K562 (cell line): ENCODE data around the gene CDC45. TPM values are rescaled to one million over a fixed set of nuclear protein-coding genes. Genes with fewer than 3 reads are reported as not detected.

Source experiments
- ATAC-seq: fragments of 200-7000 bp; cut with Tn5 transposase; 3 replicates; pipeline ENCODE4 v1.9.1; 2020; ENCODE audit warnings: moderate library complexity
- BruUV-seq: library from RNA; stranded (reverse); fragments of 400-500 nt; replicated peaks from 2 replicates; lab custom pipeline; 2021; lab: Mats Ljungman, UMichigan
- CTCF ChIA-PET: fragments of 300-600 bp; formaldehyde crosslinking; extraction: SDS; loops from one replicate; lab custom pipeline; 2021; ENCODE audit warnings: low intra/inter-chr PET ratio; lab: Yijun Ruan, JAX
- POLR2A ChIA-PET: fragments of 300-600, 350-650 bp; sonication (Branson Sonifier 250); formaldehyde crosslinking; extraction: SDS; loops from one replicate; lab custom pipeline; 2021; ENCODE audit warnings: antibody characterized with exemption, inconsistent platforms; lab: Yijun Ruan, JAX
- DNase-seq, 4 experiments: peaks; one replicate each; pipeline versions ENCODE4 v3.0.0 to v3.0.0-alpha.2; 2011 to 2018; ENCODE audit warnings: low spot score in 3 of 4, mixed read lengths in 3 of 4; ENCODE audit errors: extremely low read depth in 1 of 4
- FAIRE-seq: peaks from 2 replicates; lab custom pipeline; 2011; peaks lifted over from hg19 to GRCh38; lab: Jason Lieb, UNC
- H2AFZ ChIP-seq: 2 replicates; pipeline ENCODE4 v1.6.0; 2011; ENCODE audit warnings: low read depth, low read length, control low read depth, inconsistent platforms
- H3K27ac ChIP-seq: fragments of 200-600 bp; 3 replicates; pipeline ENCODE4 v1.8.0; 2011; ENCODE audit warnings: low read depth, mild to moderate bottlenecking, control low read depth, inconsistent platforms, low read length, moderate library complexity, mixed read lengths; ENCODE audit errors: extremely low read depth
- H3K27me3 ChIP-seq, 2 experiments: fragments of 300-600 bp in 1 of 2; 2 replicates in 1 of 2; 3 replicates in 1 of 2; pipeline versions ENCODE4 v1.6.0 to v1.8.0; 2011; ENCODE audit warnings: inconsistent platforms in 2 of 2, low read length in 2 of 2, mild to moderate bottlenecking in 1 of 2, mixed read lengths in 1 of 2, moderate library complexity in 1 of 2; ENCODE audit not compliant: control insufficient read depth in 2 of 2, insufficient read depth in 2 of 2
- H3K36me3 ChIP-seq: fragments of 300-600 bp; 3 replicates; pipeline ENCODE4 v1.8.0; 2011; ENCODE audit warnings: mild to moderate bottlenecking, low read length, inconsistent platforms; ENCODE audit not compliant: control insufficient read depth, insufficient read depth
- H3K4me1 ChIP-seq, 2 experiments: fragments of 200-600 bp in 1 of 2; replicated peaks in 1 of 2; 2 replicates in 1 of 2; 3 replicates in 1 of 2; pipeline versions ENCODE4 v1.5.1 to v1.8.0; 2011; ENCODE audit warnings: inconsistent platforms in 2 of 2, low read length in 2 of 2, mild to moderate bottlenecking in 1 of 2, mixed read lengths in 1 of 2, moderate library complexity in 1 of 2; ENCODE audit not compliant: control insufficient read depth in 2 of 2, insufficient read depth in 2 of 2
- H3K4me2 ChIP-seq: 2 replicates; pipeline ENCODE4 v1.6.1; 2011; ENCODE audit warnings: low read length, control low read depth, inconsistent platforms, mixed read lengths; ENCODE audit not compliant: insufficient read depth
- H3K4me3 ChIP-seq: fragments of 200-600 bp; sonication (generic), shearing (Covaris generic); 2 replicates; pipeline ENCODE4 v1.5.1; 2016; ENCODE audit warnings: control low read depth, inconsistent platforms
- H3K79me2 ChIP-seq: fragments of 200-600 bp; 3 replicates; pipeline ENCODE4 v1.8.0; 2011; ENCODE audit warnings: low read length, inconsistent platforms; ENCODE audit not compliant: control insufficient read depth, insufficient read depth
- H3K9ac ChIP-seq, 2 experiments: 2 replicates each; pipeline versions ENCODE4 v1.6.0 to v1.6.1; 2011; ENCODE audit warnings: low read depth in 2 of 2, low read length in 2 of 2, control low read depth in 1 of 2, inconsistent platforms in 1 of 2, mild to moderate bottlenecking in 1 of 2, mixed read lengths in 1 of 2; ENCODE audit not compliant: insufficient read depth in 1 of 2
- H3K9me1 ChIP-seq: one replicate; pipeline ENCODE4 v1.6.0; 2011; ENCODE audit warnings: inconsistent platforms, mild to moderate bottlenecking, low read length, moderate library complexity; ENCODE audit not compliant: control insufficient read depth, insufficient read depth
- H3K9me3 ChIP-seq: replicated peaks from 2 replicates; pipeline ENCODE4 v1.5.1; 2011; ENCODE audit warnings: low read depth, low read length, inconsistent platforms; ENCODE audit not compliant: control insufficient read depth, insufficient read depth
- H4K20me1 ChIP-seq: replicated peaks from 2 replicates; pipeline ENCODE4 v1.6.1; 2011; ENCODE audit warnings: low read length, inconsistent platforms, mixed read lengths; ENCODE audit not compliant: control insufficient read depth, insufficient read depth
- CEBPG ChIP-seq, 3 experiments: fragments of 200-800 bp in 1 of 3; sonication (Bioruptor generic) in 1 of 3; sonication (generic) in 1 of 3; formaldehyde crosslinking in 1 of 3; IDR thresholded peaks in 2 of 3; conservative IDR thresholded peaks in 1 of 3; 2 replicates each; pipeline versions ENCODE4 v1.6.1 to v1.8.0; 2016 to 2022; ENCODE audit warnings: missing compliant biosample characterization in 2 of 3, missing genetic modification characterization in 2 of 3, mild to moderate bottlenecking in 1 of 3, missing genetic modification reagents in 1 of 3
- FIP1L1 ChIP-seq: fragments of 200-400 bp; formaldehyde crosslinking; IDR thresholded peaks from 2 replicates; pipeline ENCODE4 v1.6.1; 2018; ENCODE audit warnings: mild to moderate bottlenecking, low read depth, low read length; ENCODE audit not compliant: poor library complexity, severe bottlenecking
- HMGXB4 ChIP-seq: sonication (generic); formaldehyde crosslinking; IDR thresholded peaks from 2 replicates; pipeline ENCODE4 v1.8.1; 2023; ENCODE audit warnings: mild to moderate bottlenecking, missing genetic modification reagents
- ILK ChIP-seq: fragments of 450-650 bp; IDR thresholded peaks from 2 replicates; pipeline ENCODE4 v1.6.1; 2016; ENCODE audit warnings: missing genetic modification characterization, low read depth, mild to moderate bottlenecking, missing compliant biosample characterization, moderate library complexity, borderline replicate concordance
- MAFG ChIP-seq: fragments of 450-650 bp; conservative IDR thresholded peaks from 2 replicates; pipeline ENCODE4 v1.6.1; 2016; ENCODE audit warnings: missing genetic modification characterization, missing compliant biosample characterization
- PPARD ChIP-seq: fragments of 250-450 bp; sonication (Bioruptor Pico); IDR thresholded peaks from 2 replicates; pipeline ENCODE4 v1.8.0; 2022; ENCODE audit warnings: inconsistent platforms, mild to moderate bottlenecking, moderate library complexity
- RBFOX2 ChIP-seq: fragments of 200-400 bp; formaldehyde crosslinking; IDR thresholded peaks from 2 replicates; pipeline ENCODE4 v1.6.1; 2017; ENCODE audit warnings: low read depth, mild to moderate bottlenecking, low read length, moderate library complexity
- SFPQ ChIP-seq: fragments of 200-400 bp; formaldehyde crosslinking; IDR thresholded peaks from 2 replicates; pipeline ENCODE4 v1.6.1; 2017; ENCODE audit warnings: mild to moderate bottlenecking, low read depth, low read length, moderate library complexity
- TAF7 ChIP-seq: fragments of 450-650 bp; IDR thresholded peaks from 2 replicates; pipeline ENCODE4 v1.6.1; 2016; ENCODE audit warnings: missing genetic modification characterization, missing compliant biosample characterization
- WGBS: fragments of 100-300 bp; shearing (Covaris generic); methylation state at CpG from one replicate; pipeline ENCODE4 v1.1.6; 2016; ENCODE audit warnings: low coverage, mixed read lengths; ENCODE audit not compliant: insufficient coverage; ENCODE audit errors: missing lambda C conversion rate; 5-methylcytosine and 5-hydroxymethylcytosine counted together
- in situ Hi-C: fragments of 300-500 bp; cut with MboI; formaldehyde crosslinking; loops from 4 replicates; pipeline ENCODE4 v1.15.0; 2018; ENCODE audit warnings: inconsistent platforms, mixed read lengths
- intact Hi-C: fragments of 100-400 bp; cut with micrococcal nuclease; formaldehyde crosslinking; loops from 2 replicates; pipeline ENCODE4 v1.14.2; 2022
- polyA plus RNA-seq, 8 experiments: library from polyadenylated mRNA; depleted of rRNA in 4 of 8; stranded (reverse) in 5 of 8; unstranded in 3 of 8; fragments of >200 nt; fragmentation: Nextera tagmentation in 2 of 8; fragmentation: Illumina TruSeq in 1 of 8; extraction: Ambion mirVana in 2 of 8; extraction: Trizol in 1 of 8; gene quantifications; 2 replicates each; pipeline versions ENCODE4 v1.2.1 to v1.2.3, GENCODE V29; 2011 to 2014; ENCODE audit warnings: inconsistent platforms in 1 of 8, missing spikeins in 1 of 8
- total RNA-seq, 7 experiments: library from RNA; depleted of rRNA in 6 of 7; stranded (reverse); fragments of >200 nt in 6 of 7; fragmentation: Illumina TruSeq in 2 of 7; extraction: Trizol in 2 of 7; gene quantifications; 2 replicates each; pipeline versions ENCODE4 v1.2.1 to v1.2.3, GENCODE V29; 2011 to 2021; ENCODE audit warnings: low replicate concordance in 1 of 7
- TF ChIP-seq, protein P1 (sequence below): fragments of 450-650 bp; IDR thresholded peaks from 2 replicates; pipeline ENCODE4 v1.6.1; 2016; ENCODE audit warnings: missing biosample characterization, missing genetic modification characterization
- TF ChIP-seq, protein P2 (sequence below): fragments of 450-650 bp; IDR thresholded peaks from 2 replicates; pipeline ENCODE4 v1.7.1; 2018; ENCODE audit warnings: mild to moderate bottlenecking, low read depth; ENCODE audit not compliant: partially characterized antibody

CDC45 gene
- total and polyA plus RNA-seq, 9 of the 15 experiments (the other 6 are each of a cell fraction or from before 2014, with no cell fraction given) = 251 to 580 (median 410) TPM

- ATAC-seq = no peak
- H4K20me1 ChIP-seq = peaks cover under 1% of the 10 kb centered on the region
- in situ Hi-C loops = no loop called here
- intact Hi-C loops = no loop called here
- H3K9ac ChIP-seq = no peak overlapping the region
- 95% methylated on average over 8 of the region's 8 CpGs for WGBS
- BruUV-seq = no TSS peak
- no peak overlapping the region for H2AFZ ChIP-seq
- H3K4me1 ChIP-seq = peaks cover 7 to 8% of the 10 kb centered on the region in 2 experiments
- CTCF ChIA-PET = interaction anchor here (1.1 kb wide), 1 partner anchor 94 kb away, joined by 7 read pairs; no protein-coding TSS in a partner anchor
- POLR2A ChIA-PET = interaction anchor here (0.8 to 3.9 kb wide), 7 partner anchors 10 to 28 kb away, joined by 3 to 23 read pairs (median 5); no protein-coding TSS in a partner anchor
- no peak overlapping the region for H3K4me2 ChIP-seq
- no peaks in the 10 kb centered on the region for H3K27me3 ChIP-seq
- H3K9me1 ChIP-seq = no peaks in the 10 kb centered on the region
- peak in 1 of 4 experiments; percentile 38 for DNase-seq
- no peak overlapping the region for H3K4me3 ChIP-seq
- no peak for FAIRE-seq
- H3K79me2 ChIP-seq = peaks cover 47% of the 10 kb centered on the region
- no peaks in the 10 kb centered on the region for H3K9me3 ChIP-seq
- no peak overlapping the region for H3K27ac ChIP-seq
- H3K36me3 ChIP-seq = peaks cover 76% of the 10 kb centered on the region
- TF ChIP-seq PPARD (CRISPR knock-in tag) = no peak
- TF ChIP-seq CEBPG (CRISPR knock-in tag; IDR thresholded peaks at IDR 0.05) = no peak
- peak in 1 of 2 experiments; percentile 48; a peak in 1 of 4 replicates for TF ChIP-seq CEBPG (tag; conservative IDR thresholded peaks at IDR 0.05 in 1 of 2, IDR thresholded peaks at IDR 0.05 in 1 of 2)
- TF ChIP-seq, protein P1, sequence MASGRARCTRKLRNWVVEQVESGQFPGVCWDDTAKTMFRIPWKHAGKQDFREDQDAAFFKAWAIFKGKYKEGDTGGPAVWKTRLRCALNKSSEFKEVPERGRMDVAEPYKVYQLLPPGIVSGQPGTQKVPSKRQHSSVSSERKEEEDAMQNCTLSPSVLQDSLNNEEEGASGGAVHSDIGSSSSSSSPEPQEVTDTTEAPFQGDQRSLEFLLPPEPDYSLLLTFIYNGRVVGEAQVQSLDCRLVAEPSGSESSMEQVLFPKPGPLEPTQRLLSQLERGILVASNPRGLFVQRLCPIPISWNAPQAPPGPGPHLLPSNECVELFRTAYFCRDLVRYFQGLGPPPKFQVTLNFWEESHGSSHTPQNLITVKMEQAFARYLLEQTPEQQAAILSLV (tag) = 0 out of 2 replicates have a peak, but pooled peaks have one; percentile 30
- 0 out of 2 replicates have a peak, but pooled peaks have one; percentile 30 for TF ChIP-seq MAFG
- TF ChIP-seq RBFOX2 = peak; percentile 23
- no peak for TF ChIP-seq FIP1L1
- TF ChIP-seq ILK (tag) = no peak
- TF ChIP-seq, protein P2, sequence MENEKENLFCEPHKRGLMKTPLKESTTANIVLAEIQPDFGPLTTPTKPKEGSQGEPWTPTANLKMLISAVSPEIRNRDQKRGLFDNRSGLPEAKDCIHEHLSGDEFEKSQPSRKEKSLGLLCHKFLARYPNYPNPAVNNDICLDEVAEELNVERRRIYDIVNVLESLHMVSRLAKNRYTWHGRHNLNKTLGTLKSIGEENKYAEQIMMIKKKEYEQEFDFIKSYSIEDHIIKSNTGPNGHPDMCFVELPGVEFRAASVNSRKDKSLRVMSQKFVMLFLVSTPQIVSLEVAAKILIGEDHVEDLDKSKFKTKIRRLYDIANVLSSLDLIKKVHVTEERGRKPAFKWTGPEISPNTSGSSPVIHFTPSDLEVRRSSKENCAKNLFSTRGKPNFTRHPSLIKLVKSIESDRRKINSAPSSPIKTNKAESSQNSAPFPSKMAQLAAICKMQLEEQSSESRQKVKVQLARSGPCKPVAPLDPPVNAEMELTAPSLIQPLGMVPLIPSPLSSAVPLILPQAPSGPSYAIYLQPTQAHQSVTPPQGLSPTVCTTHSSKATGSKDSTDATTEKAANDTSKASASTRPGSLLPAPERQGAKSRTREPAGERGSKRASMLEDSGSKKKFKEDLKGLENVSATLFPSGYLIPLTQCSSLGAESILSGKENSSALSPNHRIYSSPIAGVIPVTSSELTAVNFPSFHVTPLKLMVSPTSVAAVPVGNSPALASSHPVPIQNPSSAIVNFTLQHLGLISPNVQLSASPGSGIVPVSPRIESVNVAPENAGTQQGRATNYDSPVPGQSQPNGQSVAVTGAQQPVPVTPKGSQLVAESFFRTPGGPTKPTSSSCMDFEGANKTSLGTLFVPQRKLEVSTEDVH = no peak
- no peak for TF ChIP-seq TAF7 (tag)
- no peak for TF ChIP-seq SFPQ
- 0 out of 2 replicates have a peak, but pooled peaks have one; percentile 68 for TF ChIP-seq HMGXB4 (CRISPR knock-in tag)
Measured at GRCh38 chr22:19483481-19484244, 3.9 kb downstream of the CDC45 start.
